Jurkat, Clone E6-1 (cell line): ENCODE results near the gene CFAP92.

Source experiments
- DNase-seq: peaks from one replicate; pipeline ENCODE4 v3.0.0-alpha.2; 2011; ENCODE audit warnings: low read depth, low spot score
- H3K4me3 ChIP-seq: 2 replicates; pipeline ENCODE4 v1.5.1; 2011; ENCODE audit warnings: mild to moderate bottlenecking, low read length, control low read depth, moderate library complexity

Gene CFAP92

DNA sequence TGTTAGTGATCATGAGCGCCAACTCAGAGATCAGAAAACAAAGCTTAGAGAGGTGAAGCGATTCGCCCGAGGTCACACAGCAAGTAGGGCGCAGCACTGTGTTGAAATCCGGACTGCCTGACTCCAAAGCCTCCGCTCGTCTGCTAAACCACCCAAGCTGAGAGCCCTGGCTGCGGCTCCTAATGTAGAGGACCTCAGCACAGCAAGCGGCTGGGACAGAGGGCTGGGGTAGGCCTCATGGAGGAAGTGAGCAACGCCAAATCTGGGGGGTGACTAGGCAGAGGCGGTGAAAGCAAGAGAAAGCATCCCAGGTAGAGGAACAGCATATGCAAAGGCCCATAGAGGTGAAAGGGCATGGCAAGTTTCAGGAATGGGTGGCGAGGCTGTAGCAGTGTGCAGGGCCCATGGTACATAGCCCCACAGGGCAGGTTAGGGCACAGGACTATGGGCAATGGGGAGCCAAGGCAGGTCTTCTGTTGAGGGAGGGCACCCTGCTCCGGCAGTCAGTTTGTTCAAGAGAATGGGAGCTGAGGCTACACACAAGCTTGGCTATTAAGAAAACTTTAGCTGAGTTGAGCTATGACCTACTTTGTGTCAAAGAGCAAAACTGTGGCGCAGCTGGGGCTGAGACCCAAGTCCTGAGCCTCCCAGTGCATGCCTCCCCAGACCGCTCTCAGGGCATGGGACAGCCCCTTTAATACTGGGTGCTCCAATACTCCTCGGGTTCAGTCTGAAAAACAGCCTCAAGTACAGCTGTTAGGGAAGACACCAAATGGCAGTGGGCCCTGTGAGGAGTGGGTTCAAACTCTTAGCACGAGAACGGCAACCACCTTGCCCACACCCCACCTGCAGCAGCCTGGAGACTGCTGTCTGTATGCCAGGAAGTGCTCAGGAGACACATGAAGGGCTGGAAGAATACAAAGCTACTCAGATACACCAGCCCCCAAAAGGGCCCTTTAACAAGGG, 988 bp upstream of the CFAP92 start:
- peak overlapping the region; percentile 44 for H3K4me3 ChIP-seq
- DNase-seq = peak; percentile 50

DNA sequence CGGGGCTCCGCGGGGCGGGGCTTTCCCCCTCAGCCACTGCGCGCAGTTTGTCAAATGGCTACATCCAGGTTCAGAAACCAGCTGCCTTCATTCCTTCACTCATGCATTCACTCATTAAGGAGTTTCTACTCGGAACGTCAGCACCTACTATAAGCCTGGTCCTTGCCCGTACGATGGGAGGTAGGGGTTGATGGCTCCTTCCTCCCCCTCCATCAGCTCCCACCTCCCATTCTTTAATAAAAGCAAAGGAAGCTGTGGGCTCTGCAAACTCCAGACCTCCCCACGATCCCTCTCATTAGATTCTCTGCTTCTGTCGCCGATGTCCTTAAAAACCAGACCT, 267 bp upstream of the CFAP92 start:
- DNase-seq = no peak
- peak overlapping the region; percentile 44 for H3K4me3 ChIP-seq

DNA sequence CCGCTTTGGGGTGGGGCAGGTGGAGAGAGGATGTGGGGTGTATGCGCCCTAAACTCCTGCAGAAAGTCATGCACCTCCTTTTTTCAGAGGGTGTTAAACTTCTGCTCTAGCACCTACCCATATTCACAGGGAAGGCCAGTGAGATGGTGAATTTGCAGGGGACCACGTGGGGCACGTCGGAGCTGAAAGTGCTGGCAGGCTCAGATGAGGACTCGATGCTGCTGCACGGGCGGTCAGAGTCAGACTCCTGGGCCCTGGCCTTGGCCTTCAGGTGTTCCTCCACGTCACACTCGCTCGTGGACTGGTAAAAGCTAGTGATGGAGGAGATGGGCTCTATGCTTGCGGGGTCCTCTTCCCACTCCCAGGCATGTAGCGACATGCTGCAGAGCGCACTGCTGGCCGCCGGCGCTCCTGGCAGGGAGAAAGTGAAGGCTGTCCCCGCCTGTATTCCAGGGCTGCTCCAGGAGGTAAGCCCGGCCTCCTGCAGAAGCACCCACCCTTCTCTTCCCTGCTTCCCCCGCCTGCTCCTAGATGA, 883 bp downstream of the CFAP92 start:
- H3K4me3 ChIP-seq = no peak overlapping the region
- DNase-seq = no peak

DNA sequence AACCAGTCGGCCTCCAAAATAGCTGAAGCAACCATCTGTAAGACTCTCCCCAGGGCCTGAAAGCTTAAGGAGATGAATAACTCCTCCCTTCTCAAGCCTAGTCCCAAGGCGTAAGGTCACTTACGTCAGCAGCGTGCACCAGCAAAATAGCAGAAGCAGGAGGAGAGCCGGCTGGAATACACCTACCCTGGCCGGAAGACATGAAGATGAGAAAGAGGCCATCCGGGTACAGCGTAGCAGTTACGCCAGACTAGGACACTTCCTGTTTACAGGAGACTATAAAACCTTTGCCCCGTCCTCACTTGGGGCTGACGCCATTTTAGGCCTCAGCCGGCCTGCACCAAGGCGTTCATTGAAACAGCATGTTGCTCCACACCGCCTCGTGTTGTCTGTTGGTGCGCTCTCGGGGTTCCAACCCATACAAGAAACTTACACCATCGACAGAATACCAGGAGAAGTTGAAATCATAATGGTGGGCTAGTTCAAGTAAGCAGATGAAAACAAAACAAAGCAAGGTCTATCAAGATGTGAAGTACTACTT, 2.5 kb downstream of the CFAP92 start:
- no peak for DNase-seq
- no peak overlapping the region for H3K4me3 ChIP-seq

DNA sequence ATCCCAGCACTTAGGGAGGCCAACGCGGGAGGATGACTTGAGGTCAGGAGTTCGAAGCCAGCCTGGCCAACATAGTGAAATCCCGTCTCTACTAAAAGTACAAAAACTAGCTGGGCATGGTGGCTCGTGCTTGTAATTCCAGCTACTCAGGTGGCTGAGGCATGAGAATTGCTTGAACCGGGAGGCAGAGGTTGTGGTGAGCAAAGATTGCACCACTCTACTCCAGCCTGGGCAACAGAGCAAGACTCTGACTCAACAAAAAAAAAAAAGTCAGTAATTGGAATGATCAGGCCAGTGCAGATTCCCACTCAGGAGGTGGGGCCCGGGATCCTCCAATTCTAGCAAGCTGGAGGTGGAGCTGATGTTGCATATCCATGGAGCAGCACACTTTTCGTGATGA, 5.6 kb downstream of the CFAP92 start:
- no peak overlapping the region for H3K4me3 ChIP-seq

DNA sequence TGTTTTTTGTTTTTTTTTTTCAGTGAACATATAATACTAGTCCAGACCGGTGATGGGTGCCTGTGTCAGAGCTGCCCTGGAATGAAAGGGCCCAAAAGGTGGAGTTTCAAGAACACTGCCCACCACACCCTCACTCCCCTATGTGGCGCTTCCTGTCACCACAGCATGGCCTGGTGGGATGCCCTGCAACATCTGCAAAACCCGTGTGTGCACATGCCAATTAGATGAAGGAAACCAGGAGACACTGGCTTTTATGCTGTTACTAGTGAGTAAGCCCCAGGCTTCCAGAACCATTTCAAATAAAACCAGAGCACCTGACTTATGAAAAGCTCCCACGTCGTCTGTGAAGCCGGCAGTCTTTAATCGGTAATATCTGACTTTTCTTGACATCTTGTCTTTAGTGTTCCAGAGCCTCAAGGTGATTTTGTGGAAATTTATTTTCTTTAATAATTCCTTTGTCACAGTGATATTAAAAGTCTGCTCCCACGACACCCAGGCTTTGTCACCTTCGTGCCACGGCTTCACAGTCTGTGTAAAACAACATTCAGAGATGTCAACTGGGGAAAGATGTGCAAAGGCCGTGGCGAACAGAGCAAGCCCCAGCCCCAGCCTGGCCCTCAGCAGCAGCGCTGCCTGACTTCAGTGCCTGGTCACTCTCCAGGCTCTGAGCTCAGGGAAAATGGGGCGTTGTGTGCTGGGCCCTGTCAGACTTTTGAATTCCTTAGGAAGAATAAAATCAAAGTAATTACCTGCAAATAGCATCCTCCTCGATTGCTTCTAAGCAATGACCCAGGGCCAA, 6.4 kb downstream of the CFAP92 start:
- no peak for DNase-seq
- no peak overlapping the region for H3K4me3 ChIP-seq

More for the DNA sequence above, 5.6 kb downstream of the CFAP92 start:
- DNase-seq = no peak

DNA sequence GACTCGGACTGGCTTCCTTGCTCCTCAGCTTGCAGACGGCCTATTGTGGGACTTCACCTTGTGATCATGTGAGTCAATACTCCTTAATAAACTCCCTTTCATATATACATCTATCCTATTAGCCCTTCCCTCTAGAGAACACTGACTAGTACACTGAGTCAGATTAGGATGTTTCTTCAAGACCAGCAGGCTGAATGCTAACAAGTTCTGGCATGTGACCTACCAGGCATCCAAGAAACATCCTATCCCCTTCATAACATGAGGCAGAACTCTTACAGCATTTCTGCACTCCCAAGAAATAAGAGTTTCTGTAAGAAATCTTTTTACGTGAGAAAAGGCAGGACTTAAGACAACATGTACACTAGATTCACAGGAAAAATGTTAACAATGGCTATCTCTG, 9.3 kb downstream of the CFAP92 start:
- DNase-seq = no peak
- H3K4me3 ChIP-seq = no peak overlapping the region

DNA sequence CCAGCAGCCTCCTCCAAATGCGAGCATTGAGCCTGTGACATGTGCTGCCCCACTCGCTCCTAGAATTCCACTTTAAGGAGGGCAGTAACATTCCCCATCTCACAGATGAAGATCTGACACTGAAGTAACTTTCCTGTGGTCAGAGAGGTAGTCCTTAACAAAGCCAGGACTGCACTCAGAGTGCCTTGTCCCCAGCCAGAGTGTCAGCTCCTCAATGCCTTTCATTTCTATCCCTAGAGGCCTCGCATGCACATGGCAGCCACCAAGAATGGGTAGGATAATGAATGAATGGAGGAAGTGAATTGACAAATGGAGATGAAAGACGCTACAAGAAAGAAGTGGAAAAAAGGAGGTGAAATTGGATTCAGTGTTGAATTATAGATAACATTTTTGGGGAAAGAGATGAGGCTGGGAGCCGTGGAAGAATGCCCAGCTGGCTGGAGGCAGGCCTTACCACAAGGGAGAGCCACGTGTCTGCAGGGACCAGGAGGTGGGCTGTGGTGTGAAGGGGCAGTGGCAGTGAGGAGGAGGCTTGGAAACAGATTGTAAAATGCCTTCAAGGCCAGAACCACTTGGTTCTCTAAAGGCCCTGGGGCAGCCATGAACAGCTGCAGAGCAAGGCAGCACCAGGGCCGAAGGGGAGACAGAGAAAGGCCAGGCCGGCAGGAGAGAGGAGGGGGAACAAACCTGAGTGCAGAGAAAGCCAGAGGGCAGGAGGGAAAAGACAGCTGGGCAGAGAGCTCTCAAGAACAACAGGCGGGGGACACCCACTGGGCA, 10.4 kb downstream of the CFAP92 start:
- H3K4me3 ChIP-seq = no peak overlapping the region
- DNase-seq = no peak

DNA sequence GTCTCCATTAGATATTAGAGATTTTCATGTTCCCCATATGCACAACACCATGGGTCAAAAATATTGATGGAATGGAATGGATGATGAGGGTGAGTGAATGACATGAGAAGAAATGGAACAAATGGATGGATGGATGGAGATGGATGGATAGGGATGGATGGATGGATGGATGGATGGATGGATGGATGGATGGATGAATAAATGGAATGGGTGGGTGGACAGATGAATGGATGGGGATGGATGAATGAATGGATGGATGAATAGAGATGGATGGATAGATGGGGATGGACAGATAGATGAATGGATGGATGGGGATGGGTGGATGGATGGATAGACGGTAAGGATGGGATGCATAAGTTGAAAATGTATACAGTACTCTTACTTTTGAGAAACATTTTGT, 18.6 kb downstream of the CFAP92 start:
- no peak for DNase-seq

DNA sequence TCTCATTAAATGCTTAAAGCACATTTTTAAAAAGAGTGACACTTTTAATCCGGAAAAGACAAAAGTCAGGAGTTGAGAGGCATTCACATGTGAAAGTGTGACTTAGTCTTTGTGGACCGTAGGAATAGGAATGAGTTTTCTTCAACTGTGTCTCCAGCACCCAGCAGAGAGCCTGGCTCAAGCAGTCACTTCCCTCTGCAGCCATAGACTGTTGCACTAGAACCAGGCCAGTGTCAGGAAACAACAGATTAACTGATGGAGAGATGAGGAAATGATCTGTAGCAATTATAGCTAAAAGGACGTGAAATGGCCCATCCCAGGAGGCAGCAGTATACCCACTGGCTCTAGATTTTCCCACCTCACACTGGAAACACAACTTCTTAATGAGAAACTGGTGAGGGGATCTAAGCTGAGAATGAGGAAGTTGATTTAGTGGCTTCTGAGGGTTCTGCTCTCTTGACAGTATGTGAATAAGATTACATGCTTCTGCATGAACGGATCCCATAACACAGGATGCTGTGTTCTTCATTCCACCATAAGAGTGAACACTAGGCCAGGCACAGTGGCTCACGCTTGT, 19.8 kb downstream of the CFAP92 start:
- DNase-seq = no peak

More for the DNA sequence above, 18.6 kb downstream of the CFAP92 start:
- H3K4me3 ChIP-seq = no peak overlapping the region

DNA sequence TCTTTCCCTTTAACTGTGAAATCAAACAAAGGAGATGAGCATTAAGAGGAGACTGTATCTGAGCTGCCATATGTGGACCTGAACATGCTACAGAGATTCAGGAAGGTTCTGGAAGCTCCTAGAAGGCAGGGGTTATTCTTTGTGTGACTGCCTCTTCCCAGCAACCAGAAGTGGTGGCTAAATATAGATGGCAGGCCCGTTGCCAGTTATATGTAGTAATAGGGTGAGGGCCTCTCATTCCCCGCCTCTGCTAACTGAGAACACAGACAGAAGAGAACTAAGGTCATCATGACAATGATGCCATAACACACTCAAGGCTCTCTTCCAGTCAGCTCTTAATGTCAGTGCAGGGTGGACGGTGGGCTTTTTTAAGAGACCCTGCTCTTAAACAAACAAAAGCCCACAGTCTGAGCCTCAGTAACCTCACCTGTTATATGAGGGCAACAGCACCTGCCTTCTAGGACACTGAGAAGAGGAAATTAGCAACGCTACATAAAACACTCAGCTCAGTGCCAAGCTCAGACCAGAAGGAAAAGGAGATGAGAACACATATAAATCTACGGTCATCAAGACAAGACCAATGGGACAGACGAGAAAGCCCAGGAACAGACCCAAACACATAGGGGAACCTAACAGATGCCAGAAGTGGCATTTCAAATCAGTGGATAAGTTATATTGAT, 22.3 kb downstream of the CFAP92 start:
- no peak overlapping the region for H3K4me3 ChIP-seq
- DNase-seq = no peak

More for the DNA sequence above, 19.8 kb downstream of the CFAP92 start:
- H3K4me3 ChIP-seq = no peak overlapping the region

DNA sequence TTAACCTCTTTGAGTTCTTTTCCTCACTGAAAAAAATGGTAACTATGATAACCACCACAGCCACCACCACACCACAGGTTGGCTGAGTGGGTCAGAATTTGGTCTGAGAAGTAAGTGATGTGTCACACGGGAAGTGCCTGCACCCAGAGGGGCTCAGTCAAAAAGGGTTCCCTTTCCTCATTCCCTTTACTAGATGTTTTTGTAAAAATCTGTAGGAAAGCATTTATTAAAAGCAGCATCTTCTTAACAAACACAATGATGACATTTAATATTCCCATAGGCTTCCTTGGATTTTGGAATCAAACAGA, 23.2 kb downstream of the CFAP92 start:
- H3K4me3 ChIP-seq = no peak overlapping the region
- no peak for DNase-seq

DNA sequence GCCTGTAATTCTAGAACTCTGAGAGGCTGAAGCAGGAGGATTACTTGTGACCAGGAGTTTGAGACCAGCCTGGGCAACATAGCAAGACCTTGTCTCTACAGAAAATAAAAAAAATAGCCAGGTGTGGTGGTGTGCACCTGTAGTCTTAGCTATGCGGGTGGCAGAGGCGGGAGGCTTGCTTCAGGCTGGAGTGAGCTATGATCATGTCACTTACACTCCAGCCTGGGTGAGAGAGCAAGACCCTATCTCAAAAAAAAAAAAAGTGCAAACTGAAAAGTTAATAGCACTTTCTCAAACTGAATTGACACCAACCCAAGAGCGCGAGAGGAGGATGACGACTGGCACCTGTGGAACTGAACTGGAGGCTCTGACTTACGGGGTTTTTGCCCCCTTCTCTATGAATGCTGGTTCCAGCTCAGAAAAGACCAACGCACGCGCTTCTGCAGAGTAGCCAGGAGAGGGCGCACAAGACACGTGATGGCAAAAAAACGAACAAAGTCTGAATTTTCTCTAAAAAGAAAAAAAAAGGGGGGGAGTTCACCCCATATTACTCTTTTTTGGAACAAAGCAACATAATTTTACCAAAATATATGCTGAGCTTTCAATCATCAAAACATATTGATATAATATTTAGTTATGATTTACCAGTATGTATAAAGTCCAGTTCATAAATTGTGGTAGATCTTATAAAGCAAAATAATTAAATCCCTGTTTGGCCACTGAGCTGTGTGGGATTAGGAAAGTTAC, 23.7 kb downstream of the CFAP92 start:
- no peak overlapping the region for H3K4me3 ChIP-seq
- DNase-seq = peak; percentile 52

DNA sequence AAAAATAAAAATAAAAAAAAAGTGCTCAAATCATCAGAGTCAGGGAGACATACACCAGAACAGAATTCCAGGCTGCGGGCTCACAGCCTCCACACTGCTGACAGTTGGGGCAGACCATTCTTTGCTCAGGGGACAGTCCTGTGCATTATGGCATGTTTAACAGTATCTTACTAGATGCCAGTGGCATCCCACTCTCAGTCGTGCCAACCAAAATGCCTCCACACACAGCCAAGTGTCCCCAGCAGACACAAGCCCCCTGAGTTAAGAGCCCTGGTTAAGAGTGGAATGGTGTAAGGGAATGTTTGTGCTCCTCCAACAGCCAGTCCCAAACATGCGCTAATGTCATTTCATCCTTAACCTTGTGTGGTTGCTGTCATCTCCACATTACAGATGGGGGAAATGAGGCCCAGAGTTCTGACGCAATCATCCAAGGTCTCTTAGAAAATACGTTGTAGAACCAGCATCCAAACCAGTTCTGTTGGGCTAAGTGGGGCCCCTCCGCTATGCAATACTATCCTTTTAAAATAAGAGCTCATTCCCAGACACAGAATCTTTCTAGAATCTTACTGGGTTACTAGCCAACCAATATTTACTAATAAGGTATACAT, 26.0 kb downstream of the CFAP92 start:
- DNase-seq = no peak

DNA sequence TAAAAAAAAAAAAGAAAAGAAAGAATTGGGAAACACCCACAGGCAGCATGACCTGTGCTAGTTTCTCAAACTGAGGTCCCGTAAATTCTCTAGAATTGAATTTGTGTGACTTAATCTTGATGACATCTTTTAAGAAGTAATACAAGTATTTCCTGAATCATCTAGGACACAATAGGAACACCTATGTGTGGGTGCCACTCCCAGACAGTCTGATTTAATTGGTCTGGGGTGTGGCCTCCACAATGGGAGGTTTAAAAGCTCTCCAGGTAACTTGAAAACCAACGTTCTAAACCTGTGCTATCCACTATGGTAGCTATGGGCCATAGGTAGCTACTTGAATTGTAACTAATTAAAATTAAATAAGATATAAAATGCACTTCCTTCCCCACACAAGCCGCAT, 28.1 kb downstream of the CFAP92 start:
- no peak overlapping the region for H3K4me3 ChIP-seq
- no peak for DNase-seq

More for the DNA sequence above, 26.0 kb downstream of the CFAP92 start:
- no peak overlapping the region for H3K4me3 ChIP-seq

DNA sequence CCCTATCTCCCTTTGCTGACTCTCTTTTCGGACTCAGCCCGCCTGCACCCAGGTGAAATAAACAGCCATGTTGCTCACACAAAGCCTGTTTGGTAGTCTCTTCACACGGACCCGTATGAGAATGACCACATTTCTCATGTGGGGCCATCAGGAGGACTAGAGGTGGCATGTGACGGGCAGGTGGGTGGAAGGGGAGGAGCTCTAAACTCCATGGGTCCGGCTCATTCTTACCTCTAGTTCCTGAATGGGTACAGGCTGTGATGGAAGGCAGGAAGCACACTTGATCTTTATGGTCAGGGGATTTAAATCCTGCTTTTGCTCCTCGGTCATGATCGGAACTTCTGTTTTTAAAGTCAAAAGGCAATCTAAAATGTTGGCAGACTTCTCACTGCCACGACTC, 28.6 kb downstream of the CFAP92 start:
- no peak overlapping the region for H3K4me3 ChIP-seq
- DNase-seq = no peak

DNA sequence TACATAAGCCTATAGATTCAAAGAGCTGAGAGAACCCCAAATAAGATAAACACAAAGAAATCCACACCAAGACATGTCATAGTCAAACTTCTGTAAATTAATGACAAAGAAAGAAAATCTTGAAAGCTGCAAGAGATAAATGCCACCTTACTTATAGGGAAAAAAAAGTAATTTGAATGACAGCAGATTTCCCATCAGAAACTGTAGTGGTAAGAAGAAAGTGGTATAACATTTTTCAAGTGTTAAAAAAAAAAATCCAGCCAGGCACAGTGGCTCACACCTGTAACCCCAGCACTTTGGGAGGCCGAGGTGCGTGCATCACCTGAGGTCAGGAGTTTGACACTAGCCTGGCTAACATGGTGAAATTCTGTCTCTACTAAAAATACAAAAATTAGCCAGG, 37.4 kb downstream of the CFAP92 start:
- H3K4me3 ChIP-seq = no peak overlapping the region
- no peak for DNase-seq
